K562 (cell line): ENCODE results near the gene KITLG. TPM values are rescaled to one million over a fixed set of nuclear protein-coding genes. Genes with fewer than 3 reads are reported as not detected.

Experiments used
- ATAC-seq: fragments of 200-7000 bp; cut with Tn5 transposase; 3 replicates; pipeline ENCODE4 v1.9.1; 2020; ENCODE audit warnings: moderate library complexity
- BruUV-seq: library from RNA; stranded (reverse); fragments of 400-500 nt; replicated peaks from 2 replicates; lab custom pipeline; 2021; lab: Mats Ljungman, UMichigan
- CTCF ChIA-PET: fragments of 300-600 bp; formaldehyde crosslinking; extraction: SDS; loops from one replicate; lab custom pipeline; 2021; ENCODE audit warnings: low intra/inter-chr PET ratio; lab: Yijun Ruan, JAX
- POLR2A ChIA-PET: fragments of 300-600, 350-650 bp; sonication (Branson Sonifier 250); formaldehyde crosslinking; extraction: SDS; loops from one replicate; lab custom pipeline; 2021; ENCODE audit warnings: antibody characterized with exemption, inconsistent platforms; lab: Yijun Ruan, JAX
- DNase-seq, 4 experiments: peaks; one replicate each; pipeline versions ENCODE4 v3.0.0 to v3.0.0-alpha.2; 2011 to 2018; ENCODE audit warnings: low spot score in 3 of 4, mixed read lengths in 3 of 4; ENCODE audit errors: extremely low read depth in 1 of 4
- FAIRE-seq: peaks from 2 replicates; lab custom pipeline; 2011; peaks lifted over from hg19 to GRCh38; lab: Jason Lieb, UNC
- H2AFZ ChIP-seq: 2 replicates; pipeline ENCODE4 v1.6.0; 2011; ENCODE audit warnings: low read depth, low read length, control low read depth, inconsistent platforms
- H3K27ac ChIP-seq: fragments of 200-600 bp; 3 replicates; pipeline ENCODE4 v1.8.0; 2011; ENCODE audit warnings: low read depth, mild to moderate bottlenecking, control low read depth, inconsistent platforms, low read length, moderate library complexity, mixed read lengths; ENCODE audit errors: extremely low read depth
- H3K27me3 ChIP-seq, 2 experiments: fragments of 300-600 bp in 1 of 2; 2 replicates in 1 of 2; 3 replicates in 1 of 2; pipeline versions ENCODE4 v1.6.0 to v1.8.0; 2011; ENCODE audit warnings: inconsistent platforms in 2 of 2, low read length in 2 of 2, mild to moderate bottlenecking in 1 of 2, mixed read lengths in 1 of 2, moderate library complexity in 1 of 2; ENCODE audit not compliant: control insufficient read depth in 2 of 2, insufficient read depth in 2 of 2
- H3K36me3 ChIP-seq: fragments of 300-600 bp; 3 replicates; pipeline ENCODE4 v1.8.0; 2011; ENCODE audit warnings: mild to moderate bottlenecking, low read length, inconsistent platforms; ENCODE audit not compliant: control insufficient read depth, insufficient read depth
- H3K4me1 ChIP-seq, 2 experiments: fragments of 200-600 bp in 1 of 2; replicated peaks in 1 of 2; 2 replicates in 1 of 2; 3 replicates in 1 of 2; pipeline versions ENCODE4 v1.5.1 to v1.8.0; 2011; ENCODE audit warnings: inconsistent platforms in 2 of 2, low read length in 2 of 2, mild to moderate bottlenecking in 1 of 2, mixed read lengths in 1 of 2, moderate library complexity in 1 of 2; ENCODE audit not compliant: control insufficient read depth in 2 of 2, insufficient read depth in 2 of 2
- H3K4me2 ChIP-seq: 2 replicates; pipeline ENCODE4 v1.6.1; 2011; ENCODE audit warnings: low read length, control low read depth, inconsistent platforms, mixed read lengths; ENCODE audit not compliant: insufficient read depth
- H3K4me3 ChIP-seq: fragments of 200-600 bp; sonication (generic), shearing (Covaris generic); 2 replicates; pipeline ENCODE4 v1.5.1; 2016; ENCODE audit warnings: control low read depth, inconsistent platforms
- H3K79me2 ChIP-seq: fragments of 200-600 bp; 3 replicates; pipeline ENCODE4 v1.8.0; 2011; ENCODE audit warnings: low read length, inconsistent platforms; ENCODE audit not compliant: control insufficient read depth, insufficient read depth
- H3K9ac ChIP-seq, 2 experiments: 2 replicates each; pipeline versions ENCODE4 v1.6.0 to v1.6.1; 2011; ENCODE audit warnings: low read depth in 2 of 2, low read length in 2 of 2, control low read depth in 1 of 2, inconsistent platforms in 1 of 2, mild to moderate bottlenecking in 1 of 2, mixed read lengths in 1 of 2; ENCODE audit not compliant: insufficient read depth in 1 of 2
- H3K9me1 ChIP-seq: one replicate; pipeline ENCODE4 v1.6.0; 2011; ENCODE audit warnings: inconsistent platforms, mild to moderate bottlenecking, low read length, moderate library complexity; ENCODE audit not compliant: control insufficient read depth, insufficient read depth
- H3K9me3 ChIP-seq: replicated peaks from 2 replicates; pipeline ENCODE4 v1.5.1; 2011; ENCODE audit warnings: low read depth, low read length, inconsistent platforms; ENCODE audit not compliant: control insufficient read depth, insufficient read depth
- H4K20me1 ChIP-seq: replicated peaks from 2 replicates; pipeline ENCODE4 v1.6.1; 2011; ENCODE audit warnings: low read length, inconsistent platforms, mixed read lengths; ENCODE audit not compliant: control insufficient read depth, insufficient read depth
- C11orf30 ChIP-seq: fragments of 450-650 bp; IDR thresholded peaks from 2 replicates; pipeline ENCODE4 v1.6.1; 2016; ENCODE audit warnings: low read depth, mild to moderate bottlenecking
- EP400 ChIP-seq: fragments of 450-650 bp; IDR thresholded peaks from 2 replicates; pipeline ENCODE4 v1.6.1; 2017; ENCODE audit warnings: antibody characterized with exemption, mild to moderate bottlenecking, moderate library complexity
- GABPB1 ChIP-seq: sonication (generic); formaldehyde crosslinking; IDR thresholded peaks from 2 replicates; pipeline ENCODE4 v1.8.0; 2022; ENCODE audit warnings: mild to moderate bottlenecking, missing genetic modification reagents
- MAFF ChIP-seq: IDR thresholded peaks from 2 replicates; pipeline ENCODE4 v1.6.1; 2012; ENCODE audit warnings: low read length, improper control_type of control experiment
- MAFG ChIP-seq: fragments of 450-650 bp; conservative IDR thresholded peaks from 2 replicates; pipeline ENCODE4 v1.6.1; 2016; ENCODE audit warnings: missing genetic modification characterization, missing compliant biosample characterization
- NRF1 ChIP-seq, 2 experiments: fragments of 450-650 bp; IDR thresholded peaks in 1 of 2; conservative IDR thresholded peaks in 1 of 2; 2 replicates each; pipeline ENCODE4 v1.6.1; 2014; ENCODE audit warnings: mild to moderate bottlenecking in 2 of 2
- PCBP1 ChIP-seq: fragments of 200-400 bp; formaldehyde crosslinking; IDR thresholded peaks from 2 replicates; pipeline ENCODE4 v1.6.1; 2018; ENCODE audit warnings: mild to moderate bottlenecking, low read depth, low read length; ENCODE audit not compliant: poor library complexity, severe bottlenecking
- PHF8 ChIP-seq: fragments of 200-600 bp; sonication (generic); IDR thresholded peaks from 2 replicates; pipeline ENCODE4 v1.6.1; 2012; ENCODE audit warnings: mixed run types, mild to moderate bottlenecking, inconsistent platforms, low read length, moderate library complexity, borderline replicate concordance
- SMAD2 ChIP-seq: fragments of 150-350 bp; IDR thresholded peaks from 2 replicates; pipeline ENCODE4 v1.6.1; 2014; ENCODE audit warnings: low read depth, mild to moderate bottlenecking, low read length
- SREBF2 ChIP-seq: sonication (generic); formaldehyde crosslinking; IDR thresholded peaks from 2 replicates; pipeline ENCODE4 v1.4.0; 2020; ENCODE audit warnings: mild to moderate bottlenecking, missing genetic modification reagents
- SRSF9 ChIP-seq: fragments of 200-400 bp; formaldehyde crosslinking; IDR thresholded peaks from 2 replicates; pipeline ENCODE4 v1.6.1; 2017; ENCODE audit warnings: low read depth, low read length, borderline replicate concordance
- ZNF217 ChIP-seq: sonication (generic); formaldehyde crosslinking; IDR thresholded peaks from 2 replicates; pipeline ENCODE4 v1.8.0; 2022; ENCODE audit warnings: mild to moderate bottlenecking, missing genetic modification reagents
- ZNF316 ChIP-seq: fragments of 450-650 bp; IDR thresholded peaks from 2 replicates; pipeline ENCODE4 v1.6.1; 2016
- ZNF584 ChIP-seq: fragments of 200-800 bp; sonication (Bioruptor generic); IDR thresholded peaks from 2 replicates; pipeline ENCODE4 v1.6.1; 2016; ENCODE audit warnings: low read depth, mild to moderate bottlenecking, missing genetic modification characterization, missing compliant biosample characterization
- WGBS: fragments of 100-300 bp; shearing (Covaris generic); methylation state at CpG from one replicate; pipeline ENCODE4 v1.1.6; 2016; ENCODE audit warnings: low coverage, mixed read lengths; ENCODE audit not compliant: insufficient coverage; ENCODE audit errors: missing lambda C conversion rate; 5-methylcytosine and 5-hydroxymethylcytosine counted together
- in situ Hi-C: fragments of 300-500 bp; cut with MboI; formaldehyde crosslinking; loops from 4 replicates; pipeline ENCODE4 v1.15.0; 2018; ENCODE audit warnings: inconsistent platforms, mixed read lengths
- intact Hi-C: fragments of 100-400 bp; cut with micrococcal nuclease; formaldehyde crosslinking; loops from 2 replicates; pipeline ENCODE4 v1.14.2; 2022
- polyA plus RNA-seq, 8 experiments: library from polyadenylated mRNA; depleted of rRNA in 4 of 8; stranded (reverse) in 5 of 8; unstranded in 3 of 8; fragments of >200 nt; fragmentation: Nextera tagmentation in 2 of 8; fragmentation: Illumina TruSeq in 1 of 8; extraction: Ambion mirVana in 2 of 8; extraction: Trizol in 1 of 8; gene quantifications; 2 replicates each; pipeline versions ENCODE4 v1.2.1 to v1.2.3, GENCODE V29; 2011 to 2014; ENCODE audit warnings: inconsistent platforms in 1 of 8, missing spikeins in 1 of 8
- total RNA-seq, 7 experiments: library from RNA; depleted of rRNA in 6 of 7; stranded (reverse); fragments of >200 nt in 6 of 7; fragmentation: Illumina TruSeq in 2 of 7; extraction: Trizol in 2 of 7; gene quantifications; 2 replicates each; pipeline versions ENCODE4 v1.2.1 to v1.2.3, GENCODE V29; 2011 to 2021; ENCODE audit warnings: low replicate concordance in 1 of 7
- TF ChIP-seq, protein P1 (sequence below), 2 experiments: fragments of 150-350 bp in 1 of 2; IDR thresholded peaks; 2 replicates each; pipeline ENCODE4 v1.6.1; 2012 to 2016; ENCODE audit warnings: low read depth in 2 of 2, low read length in 2 of 2, mild to moderate bottlenecking in 1 of 2, moderate library complexity in 1 of 2

The KITLG gene
- total and polyA plus RNA-seq, 9 of the 15 experiments (the other 6 are each of a cell fraction or from before 2014, with no cell fraction given): 0.04 to 0.09 (median 0.04) TPM; not detected in 6

GRCh38 chr12:88510843-88511242 lies 69.4 kb downstream of the KITLG start:
- intact Hi-C loops: no loop called here
- WGBS: 2% methylated on average over 3 of the region's 3 CpGs
- Histone ChIP-seq H3K79me2 (no peaks in the 10 kb centered on the region), H3K27me3 (no peaks in the 10 kb centered on the region), H3K27ac (no peak overlapping the region), H4K20me1 (no peaks in the 10 kb centered on the region), H3K4me3 (no peak overlapping the region), H3K9me3 (no peaks in the 10 kb centered on the region), H2AFZ (no peak overlapping the region), H3K9me1 (no peaks in the 10 kb centered on the region), H3K36me3 (no peaks in the 10 kb centered on the region), H3K4me1 (no peaks in the 10 kb centered on the region), H3K9ac (no peak overlapping the region), H3K4me2 (no peak overlapping the region)
- in situ Hi-C loops: no loop called here
- no TSS peak for BruUV-seq
- peak; percentile 27; the same call in 1 of the 2 replicates for TF ChIP-seq MAFF
- TF ChIP-seq NRF1 (conservative IDR thresholded peaks at IDR 0.05 in 1 of 2, IDR thresholded peaks at IDR 0.05 in 1 of 2): no peak
- TF ChIP-seq C11orf30: peak; percentile 9; the same call in 1 of the 2 replicates
- no peak for TF ChIP-seq EP400
- TF ChIP-seq MAFG (tag): peak; percentile 46; the same call in 1 of the 2 replicates
- peak; percentile 57 for TF ChIP-seq ZNF316
- no peak for TF ChIP-seq PCBP1
- DNase-seq (no peak), FAIRE-seq (no peak), ATAC-seq (no peak)
- POLR2A ChIA-PET: interaction anchor here (0.6 kb wide), 1 partner anchor 320 kb away, joined by 3 read pairs; no protein-coding TSS in a partner anchor
- CTCF ChIA-PET: no interaction called here

DNA sequence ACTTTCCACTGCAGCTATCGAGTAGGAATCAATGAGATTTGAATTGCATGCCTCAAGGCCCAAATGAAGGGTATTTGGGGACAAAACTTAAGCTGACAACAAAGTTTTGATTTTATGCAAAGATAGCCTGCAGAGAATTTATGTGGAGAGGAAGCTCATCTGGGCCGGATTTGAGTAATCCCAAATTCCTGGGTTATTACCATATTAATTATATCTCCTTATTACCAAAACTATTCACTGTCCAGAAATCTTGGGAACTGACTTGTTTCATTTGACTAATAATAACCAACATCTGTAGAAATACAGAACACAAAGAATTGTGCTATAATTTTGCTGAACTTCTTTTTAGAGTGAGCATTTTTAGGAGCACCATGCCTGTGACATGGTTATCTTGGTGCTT lies 70.4 kb downstream of the KITLG start:
- Histone ChIP-seq H3K27ac (no peak overlapping the region), H2AFZ (no peak overlapping the region), H4K20me1 (no peaks in the 10 kb centered on the region), H3K4me1 (no peaks in the 10 kb centered on the region), H3K4me3 (no peak overlapping the region), H3K4me2 (no peak overlapping the region), H3K9me1 (no peaks in the 10 kb centered on the region), H3K27me3 (no peaks in the 10 kb centered on the region), H3K9me3 (no peaks in the 10 kb centered on the region), H3K9ac (no peak overlapping the region), H3K79me2 (no peaks in the 10 kb centered on the region), H3K36me3 (no peaks in the 10 kb centered on the region)
- POLR2A ChIA-PET: no interaction called here
- DNase-seq (no peak), FAIRE-seq (no peak), ATAC-seq (no peak)
- WGBS: 0% methylated on average over 2 of the region's 2 CpGs
- CTCF ChIA-PET: no interaction called here
- no TSS peak for BruUV-seq
- in situ Hi-C loops (no loop called here), intact Hi-C loops (no loop called here)
- no peak for TF ChIP-seq SRSF9
- TF ChIP-seq, protein P1, sequence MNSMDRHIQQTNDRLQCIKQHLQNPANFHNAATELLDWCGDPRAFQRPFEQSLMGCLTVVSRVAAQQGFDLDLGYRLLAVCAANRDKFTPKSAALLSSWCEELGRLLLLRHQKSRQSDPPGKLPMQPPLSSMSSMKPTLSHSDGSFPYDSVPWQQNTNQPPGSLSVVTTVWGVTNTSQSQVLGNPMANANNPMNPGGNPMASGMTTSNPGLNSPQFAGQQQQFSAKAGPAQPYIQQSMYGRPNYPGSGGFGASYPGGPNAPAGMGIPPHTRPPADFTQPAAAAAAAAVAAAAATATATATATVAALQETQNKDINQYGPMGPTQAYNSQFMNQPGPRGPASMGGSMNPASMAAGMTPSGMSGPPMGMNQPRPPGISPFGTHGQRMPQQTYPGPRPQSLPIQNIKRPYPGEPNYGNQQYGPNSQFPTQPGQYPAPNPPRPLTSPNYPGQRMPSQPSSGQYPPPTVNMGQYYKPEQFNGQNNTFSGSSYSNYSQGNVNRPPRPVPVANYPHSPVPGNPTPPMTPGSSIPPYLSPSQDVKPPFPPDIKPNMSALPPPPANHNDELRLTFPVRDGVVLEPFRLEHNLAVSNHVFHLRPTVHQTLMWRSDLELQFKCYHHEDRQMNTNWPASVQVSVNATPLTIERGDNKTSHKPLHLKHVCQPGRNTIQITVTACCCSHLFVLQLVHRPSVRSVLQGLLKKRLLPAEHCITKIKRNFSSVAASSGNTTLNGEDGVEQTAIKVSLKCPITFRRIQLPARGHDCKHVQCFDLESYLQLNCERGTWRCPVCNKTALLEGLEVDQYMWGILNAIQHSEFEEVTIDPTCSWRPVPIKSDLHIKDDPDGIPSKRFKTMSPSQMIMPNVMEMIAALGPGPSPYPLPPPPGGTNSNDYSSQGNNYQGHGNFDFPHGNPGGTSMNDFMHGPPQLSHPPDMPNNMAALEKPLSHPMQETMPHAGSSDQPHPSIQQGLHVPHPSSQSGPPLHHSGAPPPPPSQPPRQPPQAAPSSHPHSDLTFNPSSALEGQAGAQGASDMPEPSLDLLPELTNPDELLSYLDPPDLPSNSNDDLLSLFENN (IDR thresholded peaks at IDR 0.05; ENCODE audit: low read depth in 2 of 2, low read length in 2 of 2): no peak
- no peak for TF ChIP-seq ZNF217 (CRISPR knock-in tag)
- no peak for TF ChIP-seq ZNF584 (CRISPR knock-in tag)
- no peak for TF ChIP-seq SREBF2 (CRISPR knock-in tag)
- no peak for TF ChIP-seq GABPB1 (CRISPR knock-in tag)
- no peak for TF ChIP-seq SMAD2
- no peak for TF ChIP-seq PHF8
